Colon (tissue), 2 donors: ENCODE data around the gene BRSK1.

Experiments
- FAIRE-seq: peaks from 2 replicates; lab custom pipeline; 2012; peaks lifted over from hg19 to GRCh38; lab: Jason Lieb, UNC
- donor health status: control.
- donor health status: control.

Gene BRSK1

DNA sequence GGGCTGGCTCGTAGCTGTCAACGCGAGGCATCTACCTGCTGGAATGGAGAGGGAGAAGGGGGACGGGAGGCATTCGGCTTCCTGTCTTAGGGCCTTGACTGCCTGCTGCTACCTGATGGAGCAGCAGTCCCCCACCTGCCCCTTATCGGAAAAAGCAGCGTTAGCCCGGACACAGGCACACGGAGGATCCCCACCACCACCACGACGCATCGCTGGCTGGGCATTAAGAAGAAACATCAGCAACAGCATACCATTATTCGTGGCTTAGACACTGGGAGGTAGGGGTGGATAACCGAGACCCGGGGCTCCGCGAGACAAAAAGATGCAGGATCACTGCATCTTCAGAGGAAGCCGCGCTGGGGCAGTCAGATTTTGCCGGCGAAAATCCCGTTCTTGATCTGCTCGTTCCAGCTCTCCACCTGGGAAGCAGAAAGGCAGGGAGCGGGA, 69.6 kb downstream of the BRSK1 start:
- no peak for FAIRE-seq

DNA sequence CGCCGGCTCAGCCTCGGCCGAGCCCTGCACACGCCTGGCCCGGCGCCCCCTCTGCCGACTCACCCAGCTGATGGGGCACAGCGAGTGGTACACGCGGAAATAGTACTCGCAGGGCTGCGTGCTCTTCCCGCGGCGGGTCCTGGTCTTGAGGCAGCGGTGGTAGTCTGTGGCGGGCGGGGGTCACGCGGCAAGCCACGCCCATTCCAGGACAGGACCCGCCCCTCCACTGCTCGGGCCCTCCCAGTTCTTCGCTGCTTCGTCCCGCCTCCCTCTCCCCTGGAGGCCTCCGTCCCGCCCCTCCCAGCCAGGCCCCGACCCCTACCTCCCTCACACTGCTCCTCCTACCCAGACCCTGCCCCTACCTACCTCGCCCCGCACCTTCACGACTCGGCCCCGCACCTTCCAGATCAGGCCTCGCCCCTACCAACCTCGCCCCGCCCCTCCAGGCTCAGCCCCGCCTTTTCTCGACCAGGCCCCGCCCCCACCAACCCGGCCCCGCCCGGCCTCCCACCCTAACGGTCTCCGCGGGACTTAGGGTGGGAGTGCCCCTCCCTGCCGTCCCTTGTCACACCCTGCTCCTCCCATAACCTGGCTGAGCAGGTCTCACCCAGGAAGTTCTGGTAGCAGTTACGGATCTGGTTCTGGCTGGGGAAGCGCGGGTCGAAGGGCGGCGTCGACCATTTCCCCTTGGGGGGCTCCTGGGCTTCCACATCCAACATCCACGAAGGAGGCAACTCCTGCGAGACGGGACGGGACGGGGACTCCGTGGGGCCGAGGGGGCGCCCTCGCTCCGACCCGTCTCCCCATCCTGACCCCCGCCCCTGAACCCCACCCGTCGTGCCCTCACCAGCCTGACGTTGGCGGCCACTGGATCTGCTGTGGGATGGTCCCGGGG, 70.3 kb downstream of the BRSK1 start:
- no peak for FAIRE-seq

DNA sequence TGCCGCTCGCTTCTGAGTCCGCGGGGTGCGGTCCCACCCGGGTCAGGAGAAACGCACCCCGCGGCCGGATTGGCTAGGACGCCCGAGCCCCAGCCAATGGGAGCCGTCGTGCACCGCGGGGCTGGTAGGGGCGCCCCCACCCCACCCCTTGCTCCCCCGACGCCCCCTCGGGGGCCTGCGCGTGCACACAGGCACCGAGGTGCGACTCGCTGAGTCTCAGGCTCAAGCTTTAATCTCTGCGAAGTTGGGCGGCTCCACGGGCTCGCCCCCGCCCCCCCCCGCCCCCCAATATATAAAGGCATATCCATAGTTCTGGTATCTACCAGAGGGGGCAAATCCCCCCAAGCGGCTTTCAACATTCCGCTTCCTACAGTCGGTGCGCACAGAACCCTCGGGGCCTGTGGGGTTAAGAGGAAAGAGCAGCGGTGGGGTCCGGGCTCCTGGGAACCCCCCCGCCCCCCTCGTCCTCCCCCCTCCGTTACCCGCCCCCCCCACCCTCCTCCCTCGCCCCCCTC, 71.0 kb downstream of the BRSK1 start, which contains the start of gene COX6B2:
Gene COX6B2, minus strand, starts transcription at position 22 of the 515 bp plus-strand sequence. CDS start 198 bp downstream, outside the sequence.
- no peak for FAIRE-seq

DNA sequence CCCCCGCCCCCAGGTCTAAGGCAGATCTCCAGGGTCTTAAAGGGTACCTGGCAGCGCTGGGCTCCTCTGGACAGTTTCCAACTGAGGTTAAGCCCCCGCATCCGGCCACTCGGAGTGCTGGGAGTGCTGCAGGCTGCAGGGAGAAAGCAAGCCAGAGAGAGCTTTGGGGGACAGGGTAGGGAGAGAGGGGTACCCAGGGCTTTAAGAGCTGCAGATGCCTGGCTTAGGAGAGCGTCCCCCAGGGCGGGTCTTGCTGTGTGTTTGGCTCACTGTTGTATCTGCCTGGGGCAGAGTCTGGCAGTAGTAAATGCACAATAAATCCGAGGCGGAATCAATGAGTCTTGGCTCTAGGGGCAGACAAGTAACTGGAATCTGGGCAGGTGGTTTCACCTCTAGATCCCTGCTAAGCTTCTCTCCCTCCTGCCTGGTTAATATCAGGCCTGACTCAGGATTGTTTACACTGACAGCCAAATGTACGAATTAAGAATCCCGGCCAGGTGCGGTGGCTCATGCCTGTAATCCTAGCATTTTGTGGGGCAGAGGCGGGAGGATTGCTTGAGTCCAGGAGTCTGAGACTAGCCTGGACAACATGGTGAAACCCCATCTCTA, 71.5 kb downstream of the BRSK1 start:
- FAIRE-seq, result no peak

DNA sequence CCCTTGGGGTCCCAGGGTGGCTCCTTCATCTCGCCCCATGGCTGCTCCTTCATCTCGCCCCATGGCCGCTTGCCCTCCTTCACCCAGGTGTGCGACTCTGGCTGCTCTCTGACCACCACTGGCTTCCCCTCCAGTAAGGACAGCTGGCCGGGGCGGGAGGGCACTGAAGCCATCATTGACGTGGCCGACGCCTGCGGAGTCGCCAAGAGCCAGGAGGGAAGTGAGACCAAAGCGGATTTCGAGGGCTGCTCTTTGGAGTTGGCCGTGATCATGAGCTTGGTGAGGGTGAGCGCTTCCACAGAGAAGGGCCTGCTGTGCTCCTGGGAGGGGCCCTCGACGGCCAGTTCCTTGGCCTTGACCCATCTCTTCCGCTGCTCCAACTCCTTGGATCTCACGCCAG, 74.7 kb downstream of the BRSK1 start:
- FAIRE-seq, result no peak

DNA sequence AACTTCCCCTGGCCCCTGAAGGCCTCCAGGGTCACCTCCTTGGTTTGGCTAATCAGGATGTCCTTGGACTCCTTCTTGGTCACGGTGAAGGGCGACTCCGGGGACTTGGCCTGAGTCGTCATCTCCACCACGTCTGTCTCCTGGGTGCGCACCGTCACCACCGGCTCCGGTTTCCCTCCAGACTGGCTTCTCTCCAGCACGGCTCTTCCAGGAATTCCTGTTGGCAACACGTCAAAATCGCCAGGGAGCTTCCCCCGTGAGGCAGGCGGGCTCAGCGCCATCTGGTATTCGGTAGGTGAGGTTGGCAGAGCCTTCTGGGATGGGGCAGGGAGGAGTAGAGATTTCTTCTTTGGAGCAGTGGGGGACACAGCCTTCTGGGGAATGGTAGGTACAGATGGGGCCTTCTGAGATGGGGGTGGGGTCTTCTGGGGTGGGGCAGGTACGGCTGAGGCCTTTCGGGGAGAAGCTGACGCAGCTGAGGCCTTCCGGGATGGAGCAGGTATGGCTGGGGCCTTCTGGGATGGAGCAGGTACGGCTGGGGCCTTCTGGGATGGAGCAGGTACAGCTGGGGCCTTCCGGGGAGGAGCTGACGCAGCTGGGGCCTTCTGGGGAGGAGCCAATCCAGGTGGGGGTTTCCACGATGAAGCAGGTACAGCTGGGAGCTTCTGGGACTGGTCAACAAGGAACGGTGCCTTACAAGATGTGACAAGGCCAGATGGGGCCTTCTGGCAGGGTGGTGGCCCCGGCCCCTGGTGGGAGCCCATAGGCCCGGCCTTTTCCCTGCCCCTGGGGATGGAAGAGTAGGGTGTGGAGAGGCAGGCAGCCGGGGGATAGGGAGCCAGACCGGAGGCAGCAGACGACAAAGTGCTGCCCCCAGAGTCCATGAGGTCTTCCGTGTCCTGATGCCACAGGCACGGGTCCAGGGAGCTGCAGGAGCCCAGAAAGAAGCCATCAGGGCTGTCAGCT, 75.4 kb downstream of the BRSK1 start:
- no peak for FAIRE-seq

DNA sequence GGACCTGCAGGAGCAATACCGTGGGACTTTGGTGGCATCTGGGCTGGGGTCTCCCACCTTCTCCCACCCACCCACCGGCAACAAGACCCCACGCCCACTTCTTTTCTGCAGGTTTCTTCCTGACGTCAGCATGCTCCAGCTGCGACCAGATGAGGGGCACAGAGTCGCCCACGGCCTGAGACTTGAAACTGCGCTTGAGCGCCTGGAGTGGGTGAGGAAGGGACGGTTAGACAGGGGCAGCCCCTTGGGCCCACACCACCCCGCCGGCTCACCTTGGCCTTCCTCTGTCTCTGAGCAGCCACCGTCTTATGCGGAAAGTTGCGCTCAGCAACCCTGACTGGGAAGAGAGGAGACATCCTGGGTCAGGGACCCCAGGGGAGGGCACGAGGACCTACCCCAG, 77.1 kb downstream of the BRSK1 start:
- no peak for FAIRE-seq
